K562 (cell line): ENCODE measurements around the gene CCDC82. TPM values are rescaled to one million over a fixed set of nuclear protein-coding genes. Genes with fewer than 3 reads are reported as not detected.

ENCODE experiments used
- ARID1B ChIP-seq: fragments of 450-650 bp; IDR thresholded peaks from 2 replicates; pipeline ENCODE4 v1.6.1; 2016; ENCODE audit warnings: antibody characterized with exemption, mild to moderate bottlenecking, inconsistent platforms
- ARNT ChIP-seq, 2 experiments: fragments of 450-650 bp; IDR thresholded peaks; 2 replicates each; pipeline ENCODE4 v1.6.1; 2016; ENCODE audit warnings: mild to moderate bottlenecking in 1 of 2
- BRD9 ChIP-seq: fragments of 450-650 bp; IDR thresholded peaks from 2 replicates; pipeline ENCODE4 v1.6.1; 2018; ENCODE audit warnings: low read depth; ENCODE audit not compliant: partially characterized antibody
- CREM ChIP-seq: IDR thresholded peaks from 2 replicates; pipeline ENCODE4 v1.6.1; 2014; ENCODE audit warnings: antibody characterized with exemption, low read depth
- DLX4 ChIP-seq: fragments of 250-450 bp; sonication (Bioruptor Pico); IDR thresholded peaks from 2 replicates; pipeline ENCODE4 v1.6.1; 2021; ENCODE audit warnings: mild to moderate bottlenecking
- EGR1 ChIP-seq: fragments of 450-650 bp; conservative IDR thresholded peaks from 2 replicates; pipeline ENCODE4 v1.6.1; 2017; ENCODE audit warnings: mild to moderate bottlenecking
- GATAD2B ChIP-seq: fragments of 450-650 bp; IDR thresholded peaks from 2 replicates; pipeline ENCODE4 v1.6.1; 2017; ENCODE audit warnings: mild to moderate bottlenecking, borderline replicate concordance
- HDAC2 ChIP-seq: fragments of 450-650 bp; IDR thresholded peaks from 2 replicates; pipeline ENCODE4 v1.6.1; 2016; ENCODE audit warnings: mild to moderate bottlenecking
- JUND ChIP-seq, 2 experiments: IDR thresholded peaks; 2 replicates in 1 of 2; 3 replicates in 1 of 2; pipeline ENCODE4 v1.6.1; 2011; ENCODE audit warnings: borderline replicate concordance in 2 of 2, low read depth in 2 of 2, low read length in 2 of 2, improper control_type of control experiment in 1 of 2, missing biosample characterization in 1 of 2, missing genetic modification characterization in 1 of 2, missing genetic modification reagents in 1 of 2
- KDM1A ChIP-seq, 2 experiments: fragments of 450-650 bp; IDR thresholded peaks; 2 replicates each; pipeline ENCODE4 v1.6.1; 2016; ENCODE audit warnings: mild to moderate bottlenecking in 2 of 2
- KHSRP ChIP-seq: fragments of 450-650 bp; IDR thresholded peaks from 2 replicates; pipeline ENCODE4 v1.6.1; 2017
- MEIS2 ChIP-seq: fragments of 450-650 bp; IDR thresholded peaks from 2 replicates; pipeline ENCODE4 v1.6.1; 2014; ENCODE audit warnings: mild to moderate bottlenecking; ENCODE audit not compliant: partially characterized antibody
- MTA1 ChIP-seq: fragments of 450-650 bp; IDR thresholded peaks from 2 replicates; pipeline ENCODE4 v1.6.1; 2017; ENCODE audit warnings: borderline replicate concordance
- NCOR1 ChIP-seq: fragments of 450-650 bp; IDR thresholded peaks from 2 replicates; pipeline ENCODE4 v1.6.1; 2016; ENCODE audit warnings: mild to moderate bottlenecking, moderate library complexity
- PBX2 ChIP-seq, 2 experiments: IDR thresholded peaks in 1 of 2; conservative IDR thresholded peaks in 1 of 2; 2 replicates each; pipeline ENCODE4 v1.6.1; 2016; ENCODE audit warnings: low read depth in 2 of 2, mild to moderate bottlenecking in 1 of 2, missing compliant biosample characterization in 1 of 2, missing genetic modification characterization in 1 of 2, moderate library complexity in 1 of 2
- POLR2AphosphoS5 ChIP-seq: IDR thresholded peaks from 2 replicates; pipeline ENCODE4 v1.6.1; 2011; ENCODE audit warnings: mild to moderate bottlenecking, low read depth, low read length, moderate library complexity; ENCODE audit not compliant: control insufficient read depth, insufficient read depth
- RBFOX2 ChIP-seq: fragments of 200-400 bp; formaldehyde crosslinking; IDR thresholded peaks from 2 replicates; pipeline ENCODE4 v1.6.1; 2017; ENCODE audit warnings: low read depth, mild to moderate bottlenecking, low read length, moderate library complexity
- SMAD4 ChIP-seq: fragments of 250-450 bp; sonication (Bioruptor Pico); conservative IDR thresholded peaks from 2 replicates; pipeline ENCODE4 v1.8.0; 2021; ENCODE audit warnings: inconsistent platforms, mild to moderate bottlenecking, moderate library complexity
- SMARCE1 ChIP-seq: fragments of 450-650 bp; IDR thresholded peaks from 2 replicates; pipeline ENCODE4 v1.7.1; 2016; ENCODE audit warnings: mild to moderate bottlenecking
- TAL1 ChIP-seq: fragments of 450-650 bp; IDR thresholded peaks from 2 replicates; pipeline ENCODE4 v1.6.1; 2016; ENCODE audit warnings: mild to moderate bottlenecking
- TBP ChIP-seq: optimal IDR thresholded peaks from 2 replicates; pipeline ENCODE3; 2011; ENCODE audit warnings: low read depth, low read length, improper control_type of control experiment
- YBX1 ChIP-seq: fragments of 450-650 bp; IDR thresholded peaks from 2 replicates; pipeline ENCODE4 v1.7.1; 2016; ENCODE audit warnings: mild to moderate bottlenecking
- ZBTB2 ChIP-seq: fragments of 450-650 bp; IDR thresholded peaks from 2 replicates; pipeline ENCODE4 v1.6.1; 2016; ENCODE audit warnings: antibody characterized with exemption
- polyA plus RNA-seq, 8 experiments: library from polyadenylated mRNA; depleted of rRNA in 4 of 8; stranded (reverse) in 5 of 8; unstranded in 3 of 8; fragments of >200 nt; fragmentation: Nextera tagmentation in 2 of 8; fragmentation: Illumina TruSeq in 1 of 8; extraction: Ambion mirVana in 2 of 8; extraction: Trizol in 1 of 8; gene quantifications; 2 replicates each; pipeline versions ENCODE4 v1.2.1 to v1.2.3, GENCODE V29; 2011 to 2014; ENCODE audit warnings: inconsistent platforms in 1 of 8, missing spikeins in 1 of 8
- total RNA-seq, 7 experiments: library from RNA; depleted of rRNA in 6 of 7; stranded (reverse); fragments of >200 nt in 6 of 7; fragmentation: Illumina TruSeq in 2 of 7; extraction: Trizol in 2 of 7; gene quantifications; 2 replicates each; pipeline versions ENCODE4 v1.2.1 to v1.2.3, GENCODE V29; 2011 to 2021; ENCODE audit warnings: low replicate concordance in 1 of 7

The CCDC82 gene
- total and polyA plus RNA-seq, 9 of the 15 experiments (the other 6 are each of a cell fraction or from before 2014, with no cell fraction given), result 12.5 to 51.3 (median 24.5) TPM

- no peak for TF ChIP-seq PBX2 (CRISPR knock-in tag; IDR thresholded peaks at IDR 0.05; ENCODE audit: low read depth)
- TF ChIP-seq PBX2 (tag; conservative IDR thresholded peaks at IDR 0.05; ENCODE audit: low read depth), result peak; percentile 57; the same call in 1 of the 2 replicates
- no peak for TF ChIP-seq JUND (IDR thresholded peaks at IDR 0.05; ENCODE audit: borderline replicate concordance, low read depth, low read length)
- TF ChIP-seq JUND (tag; IDR thresholded peaks at IDR 0.05; ENCODE audit: borderline replicate concordance, low read depth, low read length), result peak; percentile 23; the same call in 1 of the 3 replicates
- TF ChIP-seq POLR2AphosphoS5, result peak; percentile 35; the same call in 1 of the 2 replicates
- TF ChIP-seq BRD9, result peak; percentile 34
- 0 out of 2 replicates have a peak, but pooled peaks have one; percentile 28 for TF ChIP-seq SMAD4 (CRISPR knock-in tag)
- no peak for TF ChIP-seq ARNT (IDR thresholded peaks at IDR 0.05)
- peak; percentile 16 for TF ChIP-seq TBP
- TF ChIP-seq ARID1B, result peak; percentile 55; the same call in 1 of the 2 replicates
- TF ChIP-seq RBFOX2, result 0 out of 2 replicates have a peak, but pooled peaks have one; percentile 5
- TF ChIP-seq KHSRP, result no peak
- TF ChIP-seq YBX1, result no peak
- TF ChIP-seq GATAD2B, result peak; percentile 39; the same call in 1 of the 2 replicates
- peak; percentile 37 for TF ChIP-seq MEIS2
- peak; percentile 18; the same call in 1 of the 2 replicates for TF ChIP-seq NCOR1
- 0 out of 2 replicates have a peak, but pooled peaks have one; percentile 7 for TF ChIP-seq TAL1
- TF ChIP-seq DLX4 (CRISPR knock-in tag), result no peak
- peak; percentile 73 for TF ChIP-seq SMARCE1
- TF ChIP-seq KDM1A (IDR thresholded peaks at IDR 0.05), result 0 out of 4 replicates have a peak, but pooled peaks have one; percentile 10 to 23
- TF ChIP-seq MTA1, result 0 out of 2 replicates have a peak, but pooled peaks have one; percentile 32
- 0 out of 2 replicates have a peak, but pooled peaks have one; percentile 21 for TF ChIP-seq HDAC2
- peak; percentile 32; the same call in 1 of the 2 replicates for TF ChIP-seq CREM
- peak; percentile 62 for TF ChIP-seq EGR1
- peak; percentile 44; the same call in 1 of the 2 replicates for TF ChIP-seq ZBTB2
Observed at GRCh38 chr11:96328395-96329010, 61.2 kb downstream of the CCDC82 start (continued).
